Mesenchymal stem cell (in vitro differentiated cells and primary cell): ENCODE data around the gene ZSCAN25.

Source experiments
- DNase-seq: peaks from one replicate; pipeline ENCODE4 v3.0.0-alpha.2; 2013
- H2AFZ ChIP-seq: one replicate; pipeline ENCODE4 v1.6.1; 2013; ENCODE audit warnings: low read depth, mild to moderate bottlenecking, control low read depth, inconsistent platforms, low read length, moderate library complexity
- H2AK5ac ChIP-seq: 2 replicates; pipeline ENCODE4 v1.6.1; 2013; ENCODE audit warnings: low read length, moderate library complexity, mild to moderate bottlenecking, inconsistent platforms; ENCODE audit not compliant: severe bottlenecking
- H2BK120ac ChIP-seq: one replicate; pipeline ENCODE4 v1.6.1; 2013; ENCODE audit warnings: low read depth, mild to moderate bottlenecking, inconsistent platforms, low read length, moderate library complexity
- H2BK12ac ChIP-seq, 2 experiments: one replicate each; pipeline ENCODE4 v1.6.1; 2013; ENCODE audit warnings: inconsistent platforms in 2 of 2, low read length in 2 of 2, mild to moderate bottlenecking in 2 of 2, moderate library complexity in 2 of 2, control low read depth in 1 of 2
- H2BK15ac ChIP-seq: one replicate; pipeline ENCODE4 v1.6.1; 2013; ENCODE audit warnings: mild to moderate bottlenecking, low read depth, inconsistent platforms; ENCODE audit not compliant: poor library complexity, severe bottlenecking
- H2BK5ac ChIP-seq: 2 replicates; pipeline ENCODE4 v1.6.1; 2013; ENCODE audit warnings: low read depth, mild to moderate bottlenecking, low read length, control low read depth, inconsistent platforms; ENCODE audit not compliant: poor library complexity, severe bottlenecking
- H3K14ac ChIP-seq, 2 experiments: one replicate each; pipeline ENCODE4 v1.6.1; 2013; ENCODE audit warnings: inconsistent platforms in 2 of 2, low read length in 2 of 2, control low read depth in 1 of 2, mild to moderate bottlenecking in 1 of 2, moderate library complexity in 1 of 2
- H3K18ac ChIP-seq, 2 experiments: one replicate each; pipeline ENCODE4 v1.6.1; 2013; ENCODE audit warnings: inconsistent platforms in 2 of 2, low read length in 2 of 2, control low read depth in 1 of 2, low read depth in 1 of 2, mild to moderate bottlenecking in 1 of 2
- H3K23ac ChIP-seq, 2 experiments: one replicate each; pipeline ENCODE4 v1.6.1; 2013; ENCODE audit warnings: inconsistent platforms in 2 of 2, low read length in 2 of 2, mild to moderate bottlenecking in 2 of 2, moderate library complexity in 2 of 2, control low read depth in 1 of 2
- H3K27ac ChIP-seq: 2 replicates; pipeline ENCODE4 v1.5.1; 2013; ENCODE audit warnings: mild to moderate bottlenecking, moderate library complexity, low read length, control low read depth, inconsistent platforms; ENCODE audit not compliant: poor library complexity, severe bottlenecking
- H3K27me3 ChIP-seq, 2 experiments: 2 replicates each; pipeline versions ENCODE4 v1.6.1 to v1.7.0; 2013; ENCODE audit warnings: low read length in 2 of 2, mild to moderate bottlenecking in 2 of 2, moderate library complexity in 2 of 2, control low read depth in 1 of 2, inconsistent platforms in 1 of 2; ENCODE audit not compliant: control insufficient read depth in 1 of 2, insufficient read depth in 1 of 2
- H3K36me3 ChIP-seq, 2 experiments: 2 replicates each; pipeline versions ENCODE4 v1.6.1 to v1.7.0; 2013; ENCODE audit warnings: low read length in 2 of 2, control low read depth in 1 of 2, inconsistent platforms in 1 of 2, low read depth in 1 of 2, mild to moderate bottlenecking in 1 of 2; ENCODE audit not compliant: insufficient read depth in 2 of 2, control insufficient read depth in 1 of 2
- H3K4ac ChIP-seq, 2 experiments: one replicate each; pipeline ENCODE4 v1.6.1; 2013; ENCODE audit warnings: inconsistent platforms in 2 of 2, low read length in 2 of 2, mild to moderate bottlenecking in 2 of 2, moderate library complexity in 2 of 2, control low read depth in 1 of 2, low read depth in 1 of 2
- H3K4me1 ChIP-seq: 2 replicates; pipeline ENCODE4 v1.6.1; 2013; ENCODE audit warnings: low read depth, low read length, control low read depth; ENCODE audit not compliant: control insufficient read depth, insufficient read depth
- H3K4me2 ChIP-seq: 2 replicates; pipeline ENCODE4 v1.6.1; 2013; ENCODE audit warnings: low read length, mild to moderate bottlenecking, inconsistent platforms; ENCODE audit not compliant: poor library complexity, severe bottlenecking
- H3K4me3 ChIP-seq, 2 experiments: 2 replicates each; pipeline versions ENCODE4 v1.5.1 to v1.7.0; 2013; ENCODE audit warnings: low read length in 2 of 2, mild to moderate bottlenecking in 2 of 2, control low read depth in 1 of 2, low read depth in 1 of 2; ENCODE audit not compliant: insufficient read depth in 1 of 2
- H3K79me1 ChIP-seq: replicated peaks from 2 replicates; pipeline ENCODE4 v1.6.1; 2013; ENCODE audit warnings: mild to moderate bottlenecking, control low read depth, low read length, inconsistent platforms; ENCODE audit not compliant: poor library complexity, severe bottlenecking
- H3K9ac ChIP-seq: 2 replicates; pipeline ENCODE4 v1.7.0; 2013; ENCODE audit warnings: mild to moderate bottlenecking, low read length, moderate library complexity
- H3K9me3 ChIP-seq: 2 replicates; pipeline ENCODE4 v1.7.0; 2013; ENCODE audit warnings: mild to moderate bottlenecking, low read length; ENCODE audit not compliant: control insufficient read depth
- H4K8ac ChIP-seq: one replicate; pipeline ENCODE4 v1.6.1; 2013; ENCODE audit warnings: inconsistent platforms, mild to moderate bottlenecking, low read length, moderate library complexity
- H4K91ac ChIP-seq: one replicate; pipeline ENCODE4 v1.6.1; 2013; ENCODE audit warnings: mild to moderate bottlenecking, low read length, inconsistent platforms
- WGBS: methylation state at CpG from one replicate; pipeline ENCODE4 v1.1.7; 2013; ENCODE audit warnings: mixed read lengths; 5-methylcytosine and 5-hydroxymethylcytosine counted together

The ZSCAN25 gene

GRCh38 chr7:99669782-99670181, 53.0 kb downstream of the ZSCAN25 start:
- H3K27me3 ChIP-seq = no peaks in the 10 kb centered on the region
- 93% methylated on average over 2 of the region's 3 CpGs for WGBS
- H3K4me1 ChIP-seq = no peaks in the 10 kb centered on the region
- H2AK5ac ChIP-seq = no peak overlapping the region
- no peak overlapping the region for H3K4me3 ChIP-seq
- H3K18ac ChIP-seq = no peak overlapping the region
- H4K91ac ChIP-seq = no peak overlapping the region
- no peaks in the 10 kb centered on the region for H3K9me3 ChIP-seq
- no peak overlapping the region for H3K4ac ChIP-seq
- H3K36me3 ChIP-seq = peaks cover 0 to 58% of the 10 kb centered on the region in 2 experiments
- H4K8ac ChIP-seq = no peak overlapping the region
- no peak for DNase-seq
- H3K14ac ChIP-seq = no peak overlapping the region
- H2BK12ac ChIP-seq = no peak overlapping the region
- no peak overlapping the region for H2BK5ac ChIP-seq
- no peak overlapping the region for H3K27ac ChIP-seq
- no peak overlapping the region for H3K23ac ChIP-seq
- no peaks in the 10 kb centered on the region for H3K79me1 ChIP-seq
- no peak overlapping the region for H2BK15ac ChIP-seq
- H2AFZ ChIP-seq = no peak overlapping the region
- H2BK120ac ChIP-seq = no peak overlapping the region
- no peak overlapping the region for H3K4me2 ChIP-seq
- H3K9ac ChIP-seq = no peak overlapping the region

GRCh38 chr7:99672573-99672972, 55.8 kb downstream of the ZSCAN25 start:
- Histone ChIP-seq H3K4me2 (no peak overlapping the region), H3K4me3 (no peak overlapping the region), H3K27me3 (no peaks in the 10 kb centered on the region), H4K91ac (no peak overlapping the region), H3K27ac (no peak overlapping the region), H3K36me3 (peaks cover 0 to 49% of the 10 kb centered on the region in 2 experiments), H2BK120ac (no peak overlapping the region), H3K79me1 (no peaks in the 10 kb centered on the region), H2BK12ac (no peak overlapping the region), H3K23ac (no peak overlapping the region), H3K14ac (no peak overlapping the region), H3K9ac (no peak overlapping the region), H2AK5ac (no peak overlapping the region), H3K9me3 (no peaks in the 10 kb centered on the region), H3K18ac (no peak overlapping the region), H3K4me1 (no peaks in the 10 kb centered on the region), H3K4ac (no peak overlapping the region), H2BK15ac (no peak overlapping the region), H4K8ac (no peak overlapping the region), H2BK5ac (no peak overlapping the region), H2AFZ (no peak overlapping the region)
- DNase-seq = no peak
- WGBS = 93% methylated on average over 7 of the region's 7 CpGs

- Histone ChIP-seq H4K91ac (no peak overlapping the region), H4K8ac (no peak overlapping the region), H3K4me3 (no peak overlapping the region), H3K36me3 (peaks cover 0 to 39% of the 10 kb centered on the region in 2 experiments), H3K4me1 (peaks cover 7% of the 10 kb centered on the region), H3K23ac (no peak overlapping the region), H2BK120ac (no peak overlapping the region), H2BK15ac (no peak overlapping the region), H3K4ac (no peak overlapping the region), H2BK12ac (no peak overlapping the region), H3K79me1 (no peaks in the 10 kb centered on the region), H3K9ac (no peak overlapping the region), H2AK5ac (no peak overlapping the region), H3K27ac (no peak overlapping the region), H3K14ac (no peak overlapping the region), H3K9me3 (no peaks in the 10 kb centered on the region), H3K18ac (no peak overlapping the region), H3K4me2 (no peak overlapping the region), H2BK5ac (no peak overlapping the region), H3K27me3 (no peaks in the 10 kb centered on the region), H2AFZ (no peak overlapping the region)
- no peak for DNase-seq
- WGBS = 85% methylated on average over 2 of the region's 2 CpGs
These were observed 58.4 kb downstream of the ZSCAN25 start for GRCh38 chr7:99674995-99675742.

DNA sequence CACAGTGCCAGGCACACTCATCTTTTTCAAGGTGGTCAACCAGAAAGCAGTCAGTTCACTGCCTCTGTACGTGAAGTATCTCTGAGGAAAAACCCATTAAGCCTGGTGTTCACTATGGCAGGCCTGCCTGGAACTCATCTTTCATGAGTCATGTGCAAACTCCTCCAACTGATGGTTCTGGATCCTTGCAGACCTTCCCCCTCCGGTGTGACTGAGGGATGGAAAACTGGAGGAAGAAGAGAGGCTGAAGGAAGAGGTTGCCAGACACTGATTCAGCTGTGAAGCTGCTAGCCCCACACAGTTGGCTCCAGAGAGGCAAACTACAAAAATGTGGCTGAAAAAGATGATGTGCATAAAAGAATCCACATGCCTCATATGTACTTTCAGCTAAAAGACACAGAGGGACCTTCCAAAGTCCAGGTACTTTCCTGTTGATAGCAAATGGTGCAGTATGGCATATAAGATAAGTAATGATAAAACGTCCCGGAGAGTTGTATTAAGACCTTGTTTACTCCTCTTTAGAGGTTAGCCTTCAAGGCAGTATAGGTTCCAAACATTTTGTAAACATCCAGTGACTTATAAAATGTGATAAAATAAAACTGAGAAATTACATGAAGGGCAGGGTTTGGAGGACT, 60.4 kb downstream of the ZSCAN25 start:
- H3K27me3 ChIP-seq = no peaks in the 10 kb centered on the region
- peaks cover 17% of the 10 kb centered on the region for H3K9me3 ChIP-seq
- no peak overlapping the region for H3K23ac ChIP-seq
- no peak overlapping the region for H3K27ac ChIP-seq
- no peak overlapping the region for H3K14ac ChIP-seq
- no peak overlapping the region for H2BK120ac ChIP-seq
- H3K4me3 ChIP-seq = no peak overlapping the region
- no peak overlapping the region for H4K91ac ChIP-seq
- H3K4ac ChIP-seq = no peak overlapping the region
- peaks cover 7% of the 10 kb centered on the region for H3K4me1 ChIP-seq
- DNase-seq = no peak
- no peak overlapping the region for H2BK5ac ChIP-seq
- no peak overlapping the region for H3K4me2 ChIP-seq
- H2AK5ac ChIP-seq = no peak overlapping the region
- H2BK12ac ChIP-seq = no peak overlapping the region
- H3K9ac ChIP-seq = no peak overlapping the region
- WGBS = 68% methylated on average over 4 of the region's 4 CpGs
- no peak overlapping the region for H4K8ac ChIP-seq
- H3K36me3 ChIP-seq = peaks cover 0 to 29% of the 10 kb centered on the region in 2 experiments
- no peak overlapping the region for H3K18ac ChIP-seq
- no peak overlapping the region for H2BK15ac ChIP-seq
- H3K79me1 ChIP-seq = no peaks in the 10 kb centered on the region
- H2AFZ ChIP-seq = no peak overlapping the region
